Spleen (tissue), 11 donors: Measurements from ENCODE around the gene CALCOCO1. TPM values are rescaled to one million over a fixed set of nuclear protein-coding genes. Genes with fewer than 3 reads are reported as not detected.
"Not testable (repeated sequence)": the region's sequence is repeated elsewhere in the genome, so short reads cannot be mapped to it uniquely, and the experiment has no call there.

ENCODE experiments used
- DNase-seq: peaks from one replicate; pipeline ENCODE4 v3.0.0-alpha.2; 2020
- H3K27ac ChIP-seq, 8 donors: fragments of 200-600 bp; sonication (generic) in 7 of 8; 1 replicate in 4 of 8; 2 replicates in 4 of 8; pipeline versions ENCODE4 v1.5.0 to v1.8.0; 2016 to 2021; ENCODE audit warnings: inconsistent platforms in 4 of 8, mild to moderate bottlenecking in 4 of 8, moderate library complexity in 1 of 8
- H3K27me3 ChIP-seq, 7 donors: fragments of 200-600 bp; sonication (generic) in 6 of 7; replicated peaks in 1 of 7; 1 replicate in 4 of 7; 2 replicates in 3 of 7; pipeline versions ENCODE4 v1.5.0 to v1.8.0; 2016 to 2021; ENCODE audit warnings: inconsistent platforms in 3 of 7, mild to moderate bottlenecking in 1 of 7
- H3K36me3 ChIP-seq, 6 donors: fragments of 200-600 bp; sonication (generic) in 5 of 6; 1 replicate in 4 of 6; 2 replicates in 2 of 6; pipeline versions ENCODE4 v1.5.0 to v1.8.0; 2016 to 2021; ENCODE audit warnings: inconsistent platforms in 2 of 6
- H3K4me1 ChIP-seq, 6 donors: fragments of 200-600 bp; sonication (generic) in 5 of 6; 1 replicate in 3 of 6; 2 replicates in 3 of 6; pipeline versions ENCODE4 v1.5.0 to v1.8.0; 2016 to 2021; ENCODE audit warnings: inconsistent platforms in 3 of 6
- H3K4me3 ChIP-seq, 8 donors: fragments of 200-600 bp; sonication (generic) in 7 of 8; 1 replicate in 4 of 8; 2 replicates in 4 of 8; pipeline versions ENCODE4 v1.5.0 to v1.8.0; 2016 to 2021; ENCODE audit warnings: inconsistent platforms in 4 of 8, mild to moderate bottlenecking in 4 of 8, moderate library complexity in 2 of 8
- H3K9me3 ChIP-seq, 8 donors: fragments of 200-600 bp; sonication (generic) in 7 of 8; 1 replicate in 4 of 8; 2 replicates in 4 of 8; pipeline versions ENCODE4 v1.5.0 to v1.8.0; 2016 to 2021; ENCODE audit warnings: inconsistent platforms in 4 of 8
- CTCF ChIP-seq, 11 experiments: fragments of 200-600 bp in 7 of 11; fragments of 450-650 bp in 4 of 11; sonication (generic) in 4 of 11; IDR thresholded peaks in 8 of 11; conservative IDR thresholded peaks in 3 of 11; 1 replicate in 7 of 11; 2 replicates in 4 of 11; pipeline versions ENCODE4 v1.4.0 to v1.8.0; 2016 to 2021; ENCODE audit warnings: antibody characterized with exemption in 11 of 11, inconsistent platforms in 4 of 11, mild to moderate bottlenecking in 1 of 11
- POLR2A ChIP-seq, 3 donors: fragments of 450-650 bp; IDR thresholded peaks; one replicate each; pipeline ENCODE4 v1.5.1; 2017; ENCODE audit warnings: antibody characterized with exemption in 3 of 3, mild to moderate bottlenecking in 1 of 3
- POLR2AphosphoS5 ChIP-seq, 3 donors: sonication (generic); formaldehyde crosslinking; IDR thresholded peaks; one replicate each; pipeline ENCODE4 v1.5.1; 2017; ENCODE audit warnings: antibody characterized with exemption in 3 of 3
- WGBS, 5 donors: extraction: QIAGEN DNeasy Blood & Tissue Kit in 3 of 5; methylation state at CpG; one replicate each; pipeline versions ENCODE4 v1.1.5 to v1.1.7; 2013 to 2018; 5-methylcytosine and 5-hydroxymethylcytosine counted together
- intact Hi-C: fragments of 100-400 bp; cut with DNase I; formaldehyde crosslinking; loops from one replicate; pipeline ENCODE4 v1.15.0; 2023; ENCODE audit warnings: low total_unique reads
- polyA plus RNA-seq, 3 donors: library from polyadenylated mRNA; stranded (reverse); fragments of 200-250 nt; gene quantifications; one replicate each; pipeline ENCODE4 v1.2.1, GENCODE V29; 2013
- total RNA-seq, 7 donors: library from RNA; depleted of rRNA in 3 of 7; stranded (reverse); fragments of >200 nt in 3 of 7; fragmentation: NEBNext Ultra II Directional in 4 of 7; extraction: Animal tissue kit (Norgen Biotek cat#: 25700) in 4 of 7; gene quantifications; one replicate each; pipeline versions ENCODE4 v1.1.0 to v1.2.1, GENCODE V29; 2016 to 2021
- donor health status: healthy with polysubstance abuse.
- donor health status: DM: no; HTN: no; CAD: no; lungs with moderate emphysema.
- donor health status: DM: no; HTN: no; CAD: no.
- donor health status: Bipolar disorder and iron deficiency.
- donor health status: healthy.
- donor health status: DM: no; HTN: no; CAD: no.
- donor health status: DM: yes; HTN: yes; CAD: no.

Gene CALCOCO1
- total and polyA plus RNA-seq, 10 donors, result 31.0 to 186 (median 120) TPM

- Histone ChIP-seq H3K4me3 (no peak overlapping the region), H3K27me3 (no peaks in the 10 kb centered on the region), H3K9me3 (no peaks in the 10 kb centered on the region), H3K4me1 (peaks cover 0 to 11% (median 7%) of the 10 kb centered on the region in 6 donors), H3K27ac (no peak overlapping the region), H3K36me3 (peaks cover 0 to 95% (median 78%) of the 10 kb centered on the region in 6 donors)
- DNase-seq, result no peak
- no peak for TF ChIP-seq CTCF (IDR thresholded peaks at IDR 0.05 in 8 of 11, conservative IDR thresholded peaks at IDR 0.05 in 3 of 11)
- no peak for TF ChIP-seq POLR2AphosphoS5 (IDR thresholded peaks at IDR 0.05)
- TF ChIP-seq POLR2A (IDR thresholded peaks at IDR 0.05), result no peak
- WGBS, 5 donors, result 81 to 97% (median 97%) methylated on average over 1 of the region's 1 CpG
- intact Hi-C loops, result no loop called here
Observed at GRCh38 chr12:53720946-53721345, 6.3 kb downstream of the CALCOCO1 start.

- Histone ChIP-seq H3K4me3 (no peak overlapping the region), H3K9me3 (no peaks in the 10 kb centered on the region), H3K4me1 (no peaks in the 10 kb centered on the region), H3K36me3 (peaks cover 0 to 100% (median 87%) of the 10 kb centered on the region in 6 donors), H3K27ac (no peak overlapping the region), H3K27me3 (no peaks in the 10 kb centered on the region)
- WGBS, 5 donors, result 72 to 86% (median 83%) methylated on average over 2 of the region's 2 CpGs
- no peak for DNase-seq
- no peak for TF ChIP-seq POLR2A (IDR thresholded peaks at IDR 0.05)
- TF ChIP-seq POLR2AphosphoS5 (IDR thresholded peaks at IDR 0.05), result no peak
- no peak for TF ChIP-seq CTCF (IDR thresholded peaks at IDR 0.05 in 8 of 11, conservative IDR thresholded peaks at IDR 0.05 in 3 of 11)
- intact Hi-C loops, result no loop called here
Observed at GRCh38 chr12:53719649-53720048, 7.6 kb downstream of the CALCOCO1 start.

GRCh38 chr12:53718567-53718966 is 8.7 kb downstream of the CALCOCO1 start:
- H3K36me3 ChIP-seq, result peaks cover 0 to 100% (median 87%) of the 10 kb centered on the region in 6 donors
- DNase-seq, result peak; percentile 15
- H3K27ac ChIP-seq, H3K4me1 ChIP-seq, H3K9me3 ChIP-seq, intact Hi-C loops, H3K4me3 ChIP-seq, H3K27me3 ChIP-seq: not testable (repeated sequence)
- 88 to 96% (median 91%) methylated on average over 6 of the region's 6 CpGs for WGBS, 5 donors

- Histone ChIP-seq H3K4me3 (no peak overlapping the region), H3K36me3 (peaks cover 0 to 100% (median 88%) of the 10 kb centered on the region in 6 donors), H3K27me3 (no peaks in the 10 kb centered on the region), H3K9me3 (no peaks in the 10 kb centered on the region), H3K4me1 (no peaks in the 10 kb centered on the region), H3K27ac (no peak overlapping the region)
- TF ChIP-seq POLR2AphosphoS5 (IDR thresholded peaks at IDR 0.05), result no peak
- TF ChIP-seq CTCF (IDR thresholded peaks at IDR 0.05 in 8 of 11, conservative IDR thresholded peaks at IDR 0.05 in 3 of 11), result no peak
- TF ChIP-seq POLR2A (IDR thresholded peaks at IDR 0.05), result no peak
- WGBS, 5 donors, result 88 to 94% (median 92%) methylated on average over 5 of the region's 5 CpGs
- no peak for DNase-seq
- intact Hi-C loops, result no loop called here
Observed at GRCh38 chr12:53717319-53717718, 9.9 kb downstream of the CALCOCO1 start.

- 91 to 99% (median 94%) methylated on average over 4 of the region's 4 CpGs for WGBS, 5 donors
- no peak overlapping the region for H3K4me3 ChIP-seq
- H3K4me1 ChIP-seq, result no peaks in the 10 kb centered on the region
- DNase-seq, result no peak
- peaks cover 0 to 79% (median 60%) of the 10 kb centered on the region in 6 donors for H3K36me3 ChIP-seq
- no peak overlapping the region for H3K27ac ChIP-seq
- no peaks in the 10 kb centered on the region for H3K9me3 ChIP-seq
- TF ChIP-seq POLR2A (IDR thresholded peaks at IDR 0.05), result no peak
- TF ChIP-seq POLR2AphosphoS5 (IDR thresholded peaks at IDR 0.05), result no peak
- no peak for TF ChIP-seq CTCF (IDR thresholded peaks at IDR 0.05 in 8 of 11, conservative IDR thresholded peaks at IDR 0.05 in 3 of 11)
- H3K27me3 ChIP-seq, result no peaks in the 10 kb centered on the region
- intact Hi-C loops, result no loop called here
Observed at GRCh38 chr12:53714004-53714403, 13.2 kb downstream of the CALCOCO1 start.
